GM12873 (cell line): ENCODE data around the gene TULP1.

Source experiments
- CTCF ChIP-seq: IDR thresholded peaks from 2 replicates; pipeline ENCODE4 v1.5.1; 2012; ENCODE audit warnings: low read depth, mild to moderate bottlenecking, moderate library complexity, low read length, control low read depth; ENCODE audit not compliant: insufficient read depth; ENCODE audit errors: missing control alignments

Gene TULP1

DNA sequence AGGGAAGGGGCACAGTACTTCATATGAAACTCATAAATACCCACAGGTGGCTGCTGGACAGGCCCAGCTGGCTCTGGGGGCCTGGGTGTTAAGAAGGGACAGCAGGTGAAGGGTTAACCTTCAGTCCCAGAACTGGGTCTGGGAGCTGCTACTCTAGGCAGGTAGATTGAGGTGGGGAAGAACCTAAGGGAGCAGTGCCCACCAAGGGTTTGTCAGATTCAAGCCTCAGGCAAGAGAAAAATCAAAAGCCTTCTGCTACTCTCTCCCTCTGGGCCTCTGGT is 38.9 kb downstream of the TULP1 start:
- TF ChIP-seq CTCF = no peak

- TF ChIP-seq CTCF = no peak
Observed at GRCh38 chr6:35473075-35473849, 39.4 kb downstream of the TULP1 start.

GRCh38 chr6:35471836-35472345 is 40.8 kb downstream of the TULP1 start:
- TF ChIP-seq CTCF = no peak

DNA sequence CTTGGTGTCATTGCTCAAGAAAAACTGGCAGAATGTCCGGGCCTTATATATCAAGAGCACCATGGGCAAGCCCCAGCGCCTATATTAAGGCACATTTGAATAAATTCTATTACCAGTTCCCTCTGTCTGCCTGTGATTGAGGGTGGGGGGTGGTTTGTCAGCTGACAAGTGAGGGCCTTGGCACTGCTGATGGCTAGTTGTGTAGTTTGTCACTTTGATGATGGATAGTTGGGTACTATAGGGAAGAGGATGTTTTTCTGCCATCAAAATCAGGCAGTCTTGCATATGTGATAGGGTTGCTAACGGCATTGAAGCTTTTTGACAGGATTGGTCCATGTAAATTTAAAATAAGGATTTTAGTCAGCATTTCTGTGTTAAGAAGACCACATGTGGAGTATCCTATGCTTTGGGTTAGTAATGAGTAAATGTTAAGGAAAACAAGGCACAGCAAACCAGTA is 42.0 kb downstream of the TULP1 start:
- no peak for TF ChIP-seq CTCF

GRCh38 chr6:35469751-35470662 is 42.7 kb downstream of the TULP1 start:
- TF ChIP-seq CTCF = no peak

- TF ChIP-seq CTCF = no peak
Observed at GRCh38 chr6:35468980-35469750, 43.5 kb downstream of the TULP1 start.
